Measurements from ENCODE around the gene GAK. TPM values are rescaled to one million over a fixed set of nuclear protein-coding genes. Genes with fewer than 3 reads are reported as not detected.

The GAK gene
- total and polyA plus RNA-seq, 2 of the 4 experiments (the other 2 are of a cell fraction): 45.1 to 133 TPM

DNA sequence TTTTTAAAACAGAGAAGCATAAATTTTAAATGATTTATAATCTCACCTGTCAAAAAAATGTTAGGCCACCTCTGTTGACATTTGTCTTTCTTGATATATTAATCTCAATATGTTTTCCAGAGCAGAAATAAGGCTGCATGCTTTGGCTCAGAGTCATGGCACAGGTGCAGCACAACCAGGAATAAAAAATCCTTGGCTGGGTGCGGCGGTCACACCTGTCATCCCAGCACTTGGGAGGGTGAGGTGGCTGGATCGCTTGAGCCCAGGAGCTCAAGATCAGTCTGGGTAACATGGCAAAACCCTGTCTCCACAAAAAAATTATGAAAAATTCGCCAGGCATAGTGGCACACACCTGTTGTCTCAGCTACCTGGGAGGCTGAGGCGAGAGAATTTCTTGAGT, 124.3 kb downstream of the GAK start:
- Histone ChIP-seq H3K9ac (ENCODE audit: low read depth, low read length) (no peak overlapping the region), H3K18ac (ENCODE audit: low read depth, low read length) (no peak overlapping the region), H3K4me2 (ENCODE audit: low read depth, low read length) (no peak overlapping the region), H2BK5ac (ENCODE audit: low read depth, low read length, poor library complexity, severe bottlenecking) (no peak overlapping the region), H3K56ac (ENCODE audit: extremely low read depth, insufficient read depth, low read length) (no peak overlapping the region), H3K23ac (ENCODE audit: low read depth, low read length) (no peak overlapping the region), H4K91ac (ENCODE audit: insufficient read depth, low read depth, low read length) (no peak overlapping the region), H2BK120ac (ENCODE audit: low read depth, low read length) (no peak overlapping the region), H2AFZ (replicated peaks; ENCODE audit: low read length, poor library complexity) (no peak overlapping the region), H4K5ac (ENCODE audit: low read depth, low read length) (no peak overlapping the region), H3K36me3 (ENCODE audit: control insufficient read depth, insufficient read depth, low read length) (no peaks in the 10 kb centered on the region), H2BK20ac (ENCODE audit: low read depth, low read length) (no peak overlapping the region), H3K4me3 (ENCODE audit: insufficient read depth, low read depth, low read length) (no peak overlapping the region), H3K14ac (replicated peaks; ENCODE audit: low read depth, low read length) (no peak overlapping the region), H3K27me3 (ENCODE audit: control insufficient read depth, insufficient read depth, low read length) (peaks cover 18% of the 10 kb centered on the region), H3K4me1 (ENCODE audit: control insufficient read depth, insufficient read depth, low read length) (no peaks in the 10 kb centered on the region), H4K20me1 (ENCODE audit: insufficient read depth, low read length) (no peaks in the 10 kb centered on the region), H3K79me1 (ENCODE audit: low read depth in 1 of 2, low read length in 2 of 2) (no peaks in the 10 kb centered on the region), H3K27ac (ENCODE audit: insufficient read depth, low read length) (no peak overlapping the region), H4K8ac (ENCODE audit: low read depth in 2 of 2, low read length in 2 of 2) (no peak overlapping the region), H2AK5ac (ENCODE audit: low read depth, low read length) (no peak overlapping the region), H2AK9ac (replicated peaks; ENCODE audit: low read depth, low read length, poor library complexity) (no peak overlapping the region), H3K9me3 (ENCODE audit: control insufficient read depth, insufficient read depth, low read length) (no peaks in the 10 kb centered on the region), H3K4ac (ENCODE audit: low read depth, low read length) (no peak overlapping the region), H2BK15ac (ENCODE audit: low read depth, low read length) (no peak overlapping the region), H3K9me1 (ENCODE audit: insufficient read depth, low read length) (no peaks in the 10 kb centered on the region)
- no TSS peak for BruUV-seq (replicated peaks)
- DNase-seq (no peak), ATAC-seq (ENCODE audit: low read depth) (no peak)
- CTCF ChIA-PET: no interaction called here
- POLR2A ChIA-PET (ENCODE audit: unreplicated experiment): no interaction called here
- intact Hi-C loops (cut with micrococcal nuclease) (no loop called here), in situ Hi-C loops (cut with MboI; ENCODE audit: low sequenced_read_pairs) (no loop called here), dilution Hi-C loops (cut with HindIII; ENCODE audit: low sequenced_read_pairs, unreplicated experiment) (no loop called here)
- no CpG with 5 or more reads among the region's 5 CpGs for WGBS, 2 experiments (ENCODE audit: extremely low coverage in 2 of 2, insufficient read length in 1 of 2)
- no peak for TF ChIP-seq MAFK (IDR thresholded peaks at IDR 0.05; ENCODE audit: low read depth, low read length)
- TF ChIP-seq BHLHE40 (IDR thresholded peaks at IDR 0.05; ENCODE audit: low read depth, low read length): no peak
- no peak for TF ChIP-seq RFX5 (IDR thresholded peaks at IDR 0.05; ENCODE audit: low read depth, low read length)
- no peak for TF ChIP-seq SMC3 (IDR thresholded peaks at IDR 0.05; ENCODE audit: low read depth, low read length)
- no peak for TF ChIP-seq NFE2L2 (IDR thresholded peaks at IDR 0.05; ENCODE audit: low read depth, low read length)
- TF ChIP-seq, protein P1, sequence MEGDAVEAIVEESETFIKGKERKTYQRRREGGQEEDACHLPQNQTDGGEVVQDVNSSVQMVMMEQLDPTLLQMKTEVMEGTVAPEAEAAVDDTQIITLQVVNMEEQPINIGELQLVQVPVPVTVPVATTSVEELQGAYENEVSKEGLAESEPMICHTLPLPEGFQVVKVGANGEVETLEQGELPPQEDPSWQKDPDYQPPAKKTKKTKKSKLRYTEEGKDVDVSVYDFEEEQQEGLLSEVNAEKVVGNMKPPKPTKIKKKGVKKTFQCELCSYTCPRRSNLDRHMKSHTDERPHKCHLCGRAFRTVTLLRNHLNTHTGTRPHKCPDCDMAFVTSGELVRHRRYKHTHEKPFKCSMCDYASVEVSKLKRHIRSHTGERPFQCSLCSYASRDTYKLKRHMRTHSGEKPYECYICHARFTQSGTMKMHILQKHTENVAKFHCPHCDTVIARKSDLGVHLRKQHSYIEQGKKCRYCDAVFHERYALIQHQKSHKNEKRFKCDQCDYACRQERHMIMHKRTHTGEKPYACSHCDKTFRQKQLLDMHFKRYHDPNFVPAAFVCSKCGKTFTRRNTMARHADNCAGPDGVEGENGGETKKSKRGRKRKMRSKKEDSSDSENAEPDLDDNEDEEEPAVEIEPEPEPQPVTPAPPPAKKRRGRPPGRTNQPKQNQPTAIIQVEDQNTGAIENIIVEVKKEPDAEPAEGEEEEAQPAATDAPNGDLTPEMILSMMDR (conservative IDR thresholded peaks at IDR 0.05; ENCODE audit: low read depth, low read length): no peak
- TF ChIP-seq MXI1 (IDR thresholded peaks at IDR 0.05; ENCODE audit: borderline replicate concordance, low read depth, low read length): no peak
- TF ChIP-seq, protein P2, sequence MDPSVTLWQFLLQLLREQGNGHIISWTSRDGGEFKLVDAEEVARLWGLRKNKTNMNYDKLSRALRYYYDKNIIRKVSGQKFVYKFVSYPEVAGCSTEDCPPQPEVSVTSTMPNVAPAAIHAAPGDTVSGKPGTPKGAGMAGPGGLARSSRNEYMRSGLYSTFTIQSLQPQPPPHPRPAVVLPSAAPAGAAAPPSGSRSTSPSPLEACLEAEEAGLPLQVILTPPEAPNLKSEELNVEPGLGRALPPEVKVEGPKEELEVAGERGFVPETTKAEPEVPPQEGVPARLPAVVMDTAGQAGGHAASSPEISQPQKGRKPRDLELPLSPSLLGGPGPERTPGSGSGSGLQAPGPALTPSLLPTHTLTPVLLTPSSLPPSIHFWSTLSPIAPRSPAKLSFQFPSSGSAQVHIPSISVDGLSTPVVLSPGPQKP (IDR thresholded peaks at IDR 0.05; ENCODE audit: borderline replicate concordance, low read depth, low read length): no peak
- TF ChIP-seq POLR2A (IDR thresholded peaks at IDR 0.05; ENCODE audit: low read depth, low read length): no peak
- TF ChIP-seq MAZ (IDR thresholded peaks at IDR 0.05; ENCODE audit: borderline replicate concordance, low read depth, low read length): no peak
- no peak for TF ChIP-seq RAD21 (IDR thresholded peaks at IDR 0.05; ENCODE audit: low read length)
- TF ChIP-seq CEBPB (IDR thresholded peaks at IDR 0.05; ENCODE audit: low read depth, low read length): no peak
- no peak for TF ChIP-seq FOS (IDR thresholded peaks at IDR 0.05; ENCODE audit: low read depth, low read length)
- TF ChIP-seq CHD1 (IDR thresholded peaks at IDR 0.05; ENCODE audit: low read depth, low read length): no peak
- TF ChIP-seq RCOR1 (IDR thresholded peaks at IDR 0.05; ENCODE audit: insufficient replicate concordance, low read length): no peak
- TF ChIP-seq, protein P3, sequence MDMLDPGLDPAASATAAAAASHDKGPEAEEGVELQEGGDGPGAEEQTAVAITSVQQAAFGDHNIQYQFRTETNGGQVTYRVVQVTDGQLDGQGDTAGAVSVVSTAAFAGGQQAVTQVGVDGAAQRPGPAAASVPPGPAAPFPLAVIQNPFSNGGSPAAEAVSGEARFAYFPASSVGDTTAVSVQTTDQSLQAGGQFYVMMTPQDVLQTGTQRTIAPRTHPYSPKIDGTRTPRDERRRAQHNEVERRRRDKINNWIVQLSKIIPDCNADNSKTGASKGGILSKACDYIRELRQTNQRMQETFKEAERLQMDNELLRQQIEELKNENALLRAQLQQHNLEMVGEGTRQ (IDR thresholded peaks at IDR 0.05; ENCODE audit: low read depth, low read length): no peak

Measured in IMR-90 (cell line).